GDM1 (cell line): ENCODE data around the gene FGF3.

ENCODE experiments used
- DNase-seq: peaks from one replicate; lab custom pipeline; 2025; lab: John Stamatoyannopoulos, UW

FGF3 gene

GRCh38 chr11:69818603-69819441 lies at the start of gene FGF3:
TSS of gene FGF3 (minus strand) at chr11:69819416. CDS start at chr11:69818933, 483 bp downstream.
- DNase-seq, result no peak

GRCh38 chr11:69868871-69869270 lies 49.7 kb upstream of the FGF3 start:
- no peak for DNase-seq

DNA sequence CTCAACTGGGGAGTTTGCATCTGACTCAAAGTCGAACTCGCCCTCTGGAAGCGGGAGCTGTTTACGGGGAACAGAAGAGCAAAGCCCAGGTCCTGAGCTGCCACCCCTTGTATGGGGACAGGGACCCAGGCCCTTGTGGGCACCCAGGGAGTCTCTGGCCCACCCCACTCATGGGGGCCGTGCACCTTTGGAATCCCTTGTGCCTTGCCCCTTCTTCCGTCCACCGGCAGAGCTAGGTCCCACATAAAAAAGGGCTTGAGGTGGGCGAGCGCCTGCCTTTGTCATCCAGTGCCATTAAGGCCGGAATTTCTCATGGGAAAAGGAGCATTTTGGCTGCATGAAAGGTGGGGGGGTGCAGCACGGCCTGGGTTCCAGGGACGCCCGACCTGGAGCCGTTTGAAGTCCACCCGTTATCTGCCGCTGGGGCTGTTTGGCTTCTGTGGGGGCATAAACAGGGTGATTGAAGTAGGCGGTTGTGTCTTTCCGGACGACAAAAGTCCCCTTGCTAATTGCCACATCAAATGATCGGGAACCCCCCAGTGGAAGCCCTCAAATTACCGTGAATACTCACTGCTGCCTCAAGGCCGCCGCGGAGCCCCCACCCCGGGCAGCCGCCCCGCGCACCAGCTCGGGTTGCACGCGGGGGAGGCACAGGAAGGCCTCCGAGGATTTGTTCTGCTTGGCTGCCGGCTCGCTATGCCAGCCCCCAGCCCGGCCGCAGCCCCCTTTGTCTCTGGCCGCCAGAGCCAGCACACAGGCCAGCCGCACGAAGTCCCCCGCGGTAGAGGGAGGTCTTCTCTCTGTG lies 49.0 kb upstream of the FGF3 start:
- no peak for DNase-seq

GRCh38 chr11:69867076-69868005 lies 48.1 kb upstream of the FGF3 start:
- no peak for DNase-seq

- no peak for DNase-seq
Observed at GRCh38 chr11:69866648-69867047, 47.4 kb upstream of the FGF3 start.

DNA sequence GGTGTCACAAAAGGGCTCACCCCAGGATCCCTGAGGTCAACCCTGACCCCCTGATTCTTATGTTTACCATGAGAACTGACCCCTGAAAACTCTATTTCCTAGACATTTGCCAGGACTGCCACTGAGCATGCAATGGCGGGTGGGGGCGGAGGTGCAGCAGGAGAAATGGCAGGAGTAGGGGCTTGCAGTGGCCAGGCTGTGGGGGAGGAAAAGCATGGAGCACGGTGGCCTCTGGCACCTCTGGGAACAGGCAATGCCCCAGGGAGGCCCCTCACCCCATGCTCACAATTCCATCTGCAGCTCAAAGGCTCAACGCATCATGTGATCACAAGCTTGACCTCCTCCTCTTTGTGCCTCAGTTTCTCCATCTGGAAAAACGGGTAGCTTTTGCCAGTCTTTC lies 46.5 kb upstream of the FGF3 start:
- no peak for DNase-seq

DNA sequence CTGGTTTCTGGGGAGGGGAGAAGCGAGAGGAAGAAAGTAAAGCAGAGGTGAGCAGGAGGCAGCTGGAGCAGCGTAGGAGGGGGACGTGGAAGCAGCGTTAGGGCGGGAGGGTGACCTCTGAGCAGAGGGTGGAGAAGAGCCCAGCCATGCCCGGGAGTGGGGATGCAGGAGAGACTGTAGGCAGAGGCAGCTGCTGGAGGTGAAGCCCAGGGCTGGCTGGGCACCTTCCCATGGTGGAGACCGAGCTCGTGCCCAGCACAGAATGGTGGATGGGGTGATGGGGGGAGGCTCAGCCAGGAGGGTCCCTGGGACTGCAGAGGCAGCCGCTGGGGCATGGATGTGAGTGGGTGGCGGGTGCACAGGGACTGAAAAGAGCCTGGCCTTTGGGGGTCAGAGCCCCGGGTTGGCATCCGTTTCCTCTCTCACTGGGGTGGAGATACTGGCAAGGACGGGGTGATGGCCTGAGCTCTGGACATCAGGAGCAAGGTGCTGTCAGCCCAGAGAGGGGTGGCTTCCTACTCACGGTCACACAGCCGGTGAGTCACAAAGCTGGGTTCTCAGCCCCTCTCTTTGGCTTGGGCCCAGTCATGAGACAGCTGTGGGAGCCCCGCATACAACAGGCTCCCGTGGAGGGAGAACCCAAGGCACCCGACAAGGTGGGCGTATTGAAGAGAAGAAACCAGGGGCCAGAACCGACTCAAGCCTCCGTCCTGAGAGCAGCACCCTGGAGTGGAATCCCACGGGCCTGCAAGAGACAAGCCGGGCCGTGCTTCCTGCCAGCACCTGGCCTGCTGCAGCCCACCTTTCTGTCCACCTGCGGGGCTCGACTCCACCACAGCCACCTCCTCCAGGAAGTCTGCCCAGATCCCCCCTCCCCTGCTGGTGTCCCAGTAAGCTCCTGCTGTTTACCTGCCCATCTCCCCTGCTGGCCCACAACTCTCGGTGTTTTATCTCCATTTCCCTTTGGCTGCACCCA lies 45.8 kb upstream of the FGF3 start:
- DNase-seq, result no peak

DNA sequence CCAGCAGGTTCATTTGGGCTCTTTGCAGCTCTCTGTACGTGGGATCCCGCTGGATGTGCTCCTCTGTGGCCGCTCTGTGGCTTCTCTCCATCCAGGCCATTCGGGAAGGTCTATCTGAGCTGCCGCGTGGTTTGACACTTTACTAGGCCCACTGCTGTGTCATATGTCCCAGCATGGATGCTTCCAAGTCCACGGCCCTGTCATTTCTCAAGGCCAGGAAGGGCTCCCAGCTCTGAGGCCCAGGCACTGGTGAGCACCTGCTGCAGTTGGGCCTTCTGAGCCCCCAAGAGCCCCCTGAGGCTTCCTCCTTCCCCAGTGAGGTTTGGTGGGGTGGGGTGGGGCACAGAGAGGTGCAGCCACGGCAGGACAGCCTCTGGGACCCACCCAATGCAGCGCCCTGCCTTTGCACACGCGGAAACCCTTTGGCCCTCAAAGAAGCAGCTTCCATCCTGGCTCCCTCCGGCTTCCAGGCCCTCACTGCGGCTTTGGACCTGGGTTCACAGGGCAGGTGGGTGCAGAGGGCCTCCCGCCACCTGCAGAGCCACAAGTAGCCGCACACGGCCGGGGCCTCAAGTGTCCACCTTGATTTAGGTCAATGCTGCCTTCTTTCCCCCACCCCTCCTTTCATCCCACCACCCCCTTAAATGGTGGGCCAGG lies 44.5 kb upstream of the FGF3 start:
- no peak for DNase-seq

DNA sequence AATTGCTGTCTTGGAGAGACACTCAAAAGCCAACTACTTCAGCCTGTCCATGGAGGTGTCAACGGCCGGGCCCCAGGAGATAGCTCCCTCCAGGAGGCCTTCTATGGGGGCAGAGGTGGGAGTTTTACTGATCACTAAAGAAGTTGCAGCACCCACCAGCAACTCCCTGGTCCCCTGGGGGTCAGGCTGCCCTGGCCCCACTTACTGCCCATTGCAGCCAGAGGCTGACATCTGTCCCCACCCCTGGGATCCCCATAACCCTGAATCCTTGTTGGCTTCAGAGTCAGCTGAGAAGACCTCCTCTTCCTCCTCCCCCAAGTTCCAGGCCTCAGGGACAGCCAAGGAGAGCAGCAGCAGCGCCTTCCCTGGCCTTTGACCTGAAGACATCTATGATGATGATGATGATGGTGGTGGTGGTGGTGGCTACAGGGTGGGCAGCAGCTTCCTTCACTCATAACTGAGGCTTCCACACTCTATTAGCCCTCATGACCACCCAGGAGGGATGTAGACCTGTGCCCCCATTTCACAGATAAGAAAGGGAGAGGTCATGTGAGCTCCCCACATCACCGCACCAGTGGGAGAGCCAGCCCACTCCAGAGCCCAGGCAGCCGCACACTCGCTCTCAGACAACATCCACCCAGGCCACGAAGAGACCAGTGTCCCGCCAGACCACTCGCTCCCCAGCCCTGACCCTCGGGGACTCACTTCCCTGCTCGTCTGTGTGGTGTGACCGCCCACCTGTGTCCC lies 43.8 kb upstream of the FGF3 start:
- no peak for DNase-seq

DNA sequence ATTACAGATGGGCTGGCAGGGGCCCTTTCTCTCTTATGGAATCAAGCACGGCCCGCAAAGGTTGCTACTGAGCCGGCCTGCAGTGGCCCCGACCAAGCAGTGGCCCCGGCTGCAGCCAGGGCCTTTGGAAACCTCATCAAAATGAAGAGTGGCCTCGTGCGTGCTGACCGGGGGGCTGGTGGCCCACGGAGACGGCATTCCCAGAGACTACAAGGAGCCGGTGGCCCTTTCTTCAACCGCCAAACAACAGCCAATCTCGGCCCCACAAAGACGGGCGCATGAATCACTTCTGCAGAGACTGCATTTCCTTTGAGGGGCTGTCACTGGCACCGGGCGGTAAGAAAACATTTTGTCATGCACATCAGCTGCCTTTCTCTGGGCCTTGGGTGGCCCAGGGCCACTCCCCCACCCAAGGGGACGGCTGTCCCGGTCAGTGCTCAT lies 43.1 kb upstream of the FGF3 start:
- DNase-seq, result no peak

- no peak for DNase-seq
Observed at GRCh38 chr11:69861901-69862300, 42.7 kb upstream of the FGF3 start.

GRCh38 chr11:69860796-69861445 lies 41.7 kb upstream of the FGF3 start:
- no peak for DNase-seq

DNA sequence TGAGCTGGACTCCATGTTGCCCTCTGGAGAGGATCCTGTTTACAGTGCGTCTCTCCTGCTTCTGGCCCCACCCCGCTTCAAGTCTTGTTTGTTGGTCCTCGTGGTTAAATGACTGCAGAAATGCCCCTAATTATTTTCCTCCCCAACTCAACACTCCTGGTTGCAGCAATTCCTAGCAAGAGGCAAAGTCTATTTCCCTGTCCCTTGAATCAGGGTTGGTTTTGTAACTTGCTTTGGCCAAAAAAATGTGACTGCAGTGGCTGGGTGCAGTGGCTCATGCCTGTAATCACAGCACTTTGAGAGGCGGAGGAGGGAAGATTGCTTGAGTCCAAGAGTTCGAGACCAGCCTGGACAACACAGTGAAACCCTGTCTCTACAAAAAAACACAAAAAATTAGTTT lies 41.0 kb upstream of the FGF3 start:
- no peak for DNase-seq

- DNase-seq, result no peak
Observed at GRCh38 chr11:69859275-69859934, 40.2 kb upstream of the FGF3 start.

DNA sequence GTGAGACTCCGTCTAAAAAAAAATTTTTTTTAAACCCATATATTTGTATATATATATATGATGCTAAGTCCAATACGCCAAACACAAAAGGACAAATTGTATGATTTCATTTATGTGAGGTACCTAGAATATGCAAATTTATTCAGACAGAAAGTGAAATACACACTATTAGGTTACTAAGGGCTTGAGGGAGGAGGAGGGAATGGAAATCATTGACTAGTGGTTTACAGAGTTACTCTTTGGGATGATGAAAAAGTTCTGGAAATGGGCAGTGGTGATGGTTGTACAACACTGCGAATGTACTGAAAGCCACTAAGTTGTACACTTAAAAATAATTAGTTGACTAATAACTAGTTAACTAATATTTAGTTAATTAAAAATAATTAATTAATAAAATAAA lies 36.2 kb upstream of the FGF3 start:
- DNase-seq, result no peak

DNA sequence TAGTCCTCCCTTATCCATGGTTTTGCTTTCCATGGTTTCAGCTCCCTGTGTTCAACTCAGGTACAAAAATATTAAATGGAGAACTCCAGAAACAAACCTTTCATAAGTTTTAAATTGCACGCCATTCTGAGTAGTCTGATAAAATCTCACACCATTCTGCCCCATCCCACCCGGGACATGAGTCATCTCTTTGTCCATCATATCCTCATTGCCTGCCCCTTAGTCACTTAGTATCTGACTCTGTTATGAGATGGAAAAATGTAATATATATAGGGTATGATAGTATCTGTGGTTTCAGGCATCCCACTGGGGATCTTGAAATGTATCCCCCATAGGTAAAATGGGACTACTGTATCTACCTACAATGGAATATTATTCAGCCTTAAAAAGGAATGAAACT lies 35.5 kb upstream of the FGF3 start:
- no peak for DNase-seq

GRCh38 chr11:69852056-69852455 lies 32.8 kb upstream of the FGF3 start:
- DNase-seq, result no peak

GRCh38 chr11:69848201-69848600 lies 29.0 kb upstream of the FGF3 start:
- DNase-seq, result no peak

- DNase-seq, result no peak
Observed at GRCh38 chr11:69844396-69844795, 25.2 kb upstream of the FGF3 start.
